ENCODE measurements around the gene PELI2. TPM values are rescaled to one million over a fixed set of nuclear protein-coding genes. Genes with fewer than 3 reads are reported as not detected.

Gene PELI2
- total RNA-seq, 2 donors from 2014 or later = 31.6 to 41.8 TPM

DNA sequence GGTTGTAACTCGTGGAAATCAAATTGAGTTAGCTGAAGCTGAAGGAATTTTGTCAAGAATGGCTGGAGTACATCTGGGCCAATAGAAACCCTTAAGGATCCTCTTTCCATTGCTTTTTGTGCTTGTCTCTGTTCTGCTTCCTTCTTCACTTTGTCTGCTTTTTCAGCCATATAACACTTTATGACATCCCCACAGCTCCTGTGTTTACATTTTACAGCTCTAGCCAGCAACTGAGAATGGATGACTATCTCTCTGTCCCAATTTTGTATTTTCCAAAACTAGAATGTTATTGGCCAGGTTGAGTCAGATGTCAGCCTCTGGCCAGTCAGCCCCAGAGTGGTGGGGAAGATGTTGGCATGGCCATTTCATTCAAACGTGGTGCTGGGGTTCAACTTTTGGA is 57.6 kb downstream of the PELI2 start:
- Histone ChIP-seq H3K27ac (peak overlapping the region; percentile 5 to 77 (median 58)), H3K36me3 (replicated peaks in 1 of 2; ENCODE audit: insufficient read depth in 1 of 2, low read depth in 2 of 2) (no peaks in the 10 kb centered on the region), H3K27me3 (no peaks in the 10 kb centered on the region), H3K9me3 (no peaks in the 10 kb centered on the region), H3K4me3 (no peak overlapping the region), H3K4me1 (peaks cover 93% of the 10 kb centered on the region)
- no peak for TF ChIP-seq POLR2A (IDR thresholded peaks at IDR 0.05)
- TF ChIP-seq, protein P1, sequence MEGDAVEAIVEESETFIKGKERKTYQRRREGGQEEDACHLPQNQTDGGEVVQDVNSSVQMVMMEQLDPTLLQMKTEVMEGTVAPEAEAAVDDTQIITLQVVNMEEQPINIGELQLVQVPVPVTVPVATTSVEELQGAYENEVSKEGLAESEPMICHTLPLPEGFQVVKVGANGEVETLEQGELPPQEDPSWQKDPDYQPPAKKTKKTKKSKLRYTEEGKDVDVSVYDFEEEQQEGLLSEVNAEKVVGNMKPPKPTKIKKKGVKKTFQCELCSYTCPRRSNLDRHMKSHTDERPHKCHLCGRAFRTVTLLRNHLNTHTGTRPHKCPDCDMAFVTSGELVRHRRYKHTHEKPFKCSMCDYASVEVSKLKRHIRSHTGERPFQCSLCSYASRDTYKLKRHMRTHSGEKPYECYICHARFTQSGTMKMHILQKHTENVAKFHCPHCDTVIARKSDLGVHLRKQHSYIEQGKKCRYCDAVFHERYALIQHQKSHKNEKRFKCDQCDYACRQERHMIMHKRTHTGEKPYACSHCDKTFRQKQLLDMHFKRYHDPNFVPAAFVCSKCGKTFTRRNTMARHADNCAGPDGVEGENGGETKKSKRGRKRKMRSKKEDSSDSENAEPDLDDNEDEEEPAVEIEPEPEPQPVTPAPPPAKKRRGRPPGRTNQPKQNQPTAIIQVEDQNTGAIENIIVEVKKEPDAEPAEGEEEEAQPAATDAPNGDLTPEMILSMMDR (IDR thresholded peaks at IDR 0.05) = no peak
- WGBS, 2 donors = 46 to 59% methylated on average over 2 of the region's 2 CpGs
- DNase-seq = no peak
- no peak for ATAC-seq
- intact Hi-C loops (cut with DNase I) = no loop called here

DNA sequence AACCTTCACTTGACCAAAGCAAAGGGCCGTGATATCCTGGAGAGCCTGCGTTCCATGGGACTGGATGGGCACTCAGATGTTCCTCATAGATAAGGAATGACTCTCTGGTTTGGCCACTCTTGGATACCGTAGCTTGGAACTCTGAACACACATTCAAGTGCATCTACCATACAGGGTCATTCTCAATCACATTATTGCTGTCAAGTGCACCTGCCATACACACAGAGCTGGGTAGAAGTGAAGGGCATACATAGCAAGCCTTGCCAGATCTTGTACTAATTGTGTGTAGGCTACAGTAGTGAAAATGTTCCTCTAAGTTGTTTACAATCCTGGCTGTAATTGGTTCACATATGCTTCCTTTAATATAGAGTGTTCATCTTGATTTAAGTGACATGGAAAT is 58.3 kb downstream of the PELI2 start:
- intact Hi-C loops (cut with DNase I) = no loop called here
- DNase-seq = peak in 3 of 4 donors; percentile 47 to 73 (median 73)
- H3K36me3 ChIP-seq (replicated peaks in 1 of 2; ENCODE audit: insufficient read depth in 1 of 2, low read depth in 2 of 2) = no peaks in the 10 kb centered on the region
- no peak overlapping the region for H3K4me3 ChIP-seq
- H3K27me3 ChIP-seq = no peaks in the 10 kb centered on the region
- 29 to 42% methylated on average over 2 to 3 of the region's 3 CpGs for WGBS, 2 donors
- peak overlapping the region; percentile 5 to 77 (median 58) for H3K27ac ChIP-seq
- TF ChIP-seq, protein P1 (IDR thresholded peaks at IDR 0.05) = no peak
- no peak for TF ChIP-seq POLR2A (IDR thresholded peaks at IDR 0.05)
- H3K9me3 ChIP-seq = no peaks in the 10 kb centered on the region
- ATAC-seq = peak; percentile 78
- H3K4me1 ChIP-seq = peaks cover 93% of the 10 kb centered on the region

DNA sequence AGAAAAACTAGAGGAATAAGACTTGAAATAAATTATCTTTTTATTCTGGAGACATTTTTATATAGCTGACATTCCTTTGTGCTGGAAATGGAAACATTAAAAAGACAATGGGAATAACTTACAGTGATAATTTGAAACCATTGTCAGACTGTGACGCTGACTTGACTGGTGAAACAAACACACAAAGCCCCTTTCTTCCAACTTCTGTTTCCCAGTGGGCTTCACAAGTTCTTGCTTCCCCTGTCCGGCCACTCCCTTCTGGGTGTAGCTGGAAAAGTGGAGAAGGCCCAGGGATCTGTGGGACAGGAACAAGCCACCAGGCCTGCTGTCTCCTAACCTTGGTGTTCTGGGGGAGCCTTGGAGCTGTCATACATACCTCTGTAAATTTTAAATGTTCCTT is 58.8 kb downstream of the PELI2 start:
- no peak for TF ChIP-seq POLR2A (IDR thresholded peaks at IDR 0.05)
- TF ChIP-seq, protein P1 (IDR thresholded peaks at IDR 0.05) = no peak
- ATAC-seq = no peak
- Histone ChIP-seq H3K9me3 (no peaks in the 10 kb centered on the region), H3K4me3 (no peak overlapping the region), H3K36me3 (replicated peaks in 1 of 2; ENCODE audit: insufficient read depth in 1 of 2, low read depth in 2 of 2) (no peaks in the 10 kb centered on the region), H3K27ac (peak overlapping the region; percentile 5 to 77 (median 58)), H3K27me3 (no peaks in the 10 kb centered on the region), H3K4me1 (peaks cover 92% of the 10 kb centered on the region)
- peak in 1 of 4 donors; percentile 36 for DNase-seq
- WGBS, 2 donors = 41 to 52% methylated on average over 2 of the region's 2 CpGs
- intact Hi-C loops (cut with DNase I) = no loop called here

DNA sequence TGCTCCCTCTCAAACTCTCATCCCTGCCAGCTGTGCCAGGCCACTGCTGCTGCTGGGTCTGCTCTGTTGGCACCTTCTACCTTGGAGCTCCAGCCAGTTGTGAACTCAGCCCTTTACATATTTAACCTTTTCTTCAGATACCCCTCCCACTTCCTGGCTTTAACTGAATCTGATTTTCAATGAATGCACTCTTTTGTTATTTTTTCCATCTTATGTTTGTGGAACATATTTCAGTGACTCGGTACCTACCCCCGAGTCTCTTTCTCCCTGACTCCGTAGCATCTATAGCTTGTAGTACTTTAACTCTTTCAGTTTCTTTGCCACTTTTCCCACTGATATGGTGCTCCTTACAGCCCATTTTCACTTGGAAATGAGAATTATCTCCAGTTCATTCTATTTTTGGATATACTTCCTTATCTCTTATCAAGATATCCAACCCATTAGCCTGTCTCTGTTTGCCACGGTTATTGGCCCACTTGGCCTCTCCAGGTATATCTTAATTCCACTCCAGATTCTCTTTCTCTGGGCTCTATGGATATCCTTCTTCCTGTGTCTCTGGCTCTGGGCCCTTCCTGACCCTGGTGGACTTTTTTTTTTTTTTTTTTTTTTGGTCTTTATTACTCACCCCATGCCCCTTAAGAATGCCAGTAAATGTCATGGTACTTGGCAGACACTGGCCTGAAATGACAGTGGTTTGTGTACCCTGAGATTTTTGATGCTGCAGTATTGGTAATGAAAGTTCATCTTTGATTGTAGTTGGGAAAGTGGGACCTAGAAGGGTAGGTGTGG is 62.7 kb downstream of the PELI2 start:
- DNase-seq = no peak
- 30 to 33% methylated on average over 4 of the region's 4 CpGs for WGBS, 2 donors
- Histone ChIP-seq H3K36me3 (replicated peaks in 1 of 2; ENCODE audit: insufficient read depth in 1 of 2, low read depth in 2 of 2) (no peaks in the 10 kb centered on the region), H3K4me3 (no peak overlapping the region), H3K27me3 (no peaks in the 10 kb centered on the region), H3K9me3 (no peaks in the 10 kb centered on the region), H3K4me1 (peaks cover 76% of the 10 kb centered on the region), H3K27ac (peak overlapping the region; percentile 55 to 87 (median 72))
- intact Hi-C loops (cut with DNase I) = no loop called here
- no peak for ATAC-seq
- TF ChIP-seq POLR2A (IDR thresholded peaks at IDR 0.05) = no peak
- TF ChIP-seq, protein P1 (IDR thresholded peaks at IDR 0.05) = no peak

DNA sequence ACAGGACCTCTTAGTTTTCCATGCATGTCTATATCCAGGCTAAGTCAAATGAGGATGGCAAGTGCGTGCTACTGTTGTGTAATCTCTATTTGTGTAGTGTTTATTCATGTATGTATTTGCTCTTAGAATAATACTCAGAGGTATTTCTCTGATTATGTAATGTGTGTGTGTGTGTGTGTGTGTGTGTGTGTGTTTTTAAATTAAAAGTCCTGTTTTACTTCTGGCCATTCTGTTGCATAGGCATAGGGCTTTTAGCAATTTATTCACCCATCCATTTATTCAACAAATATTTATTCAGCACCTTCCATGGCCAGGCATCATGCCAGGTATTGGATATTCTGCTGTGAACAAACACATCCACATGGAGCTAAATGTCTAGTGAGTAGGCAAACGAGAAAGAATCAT is 63.5 kb downstream of the PELI2 start:
- TF ChIP-seq, protein P1 (IDR thresholded peaks at IDR 0.05) = no peak
- TF ChIP-seq POLR2A (IDR thresholded peaks at IDR 0.05) = peak in 2 of 3 donors; percentile 5 to 19
- Histone ChIP-seq H3K36me3 (replicated peaks in 1 of 2; ENCODE audit: insufficient read depth in 1 of 2, low read depth in 2 of 2) (no peaks in the 10 kb centered on the region), H3K27ac (peak overlapping the region; percentile 59 to 87 (median 72)), H3K27me3 (no peaks in the 10 kb centered on the region), H3K4me3 (no peak overlapping the region), H3K9me3 (no peaks in the 10 kb centered on the region), H3K4me1 (peaks cover 74% of the 10 kb centered on the region)
- ATAC-seq (peak; percentile 90), DNase-seq (peak; percentile 90 to 94 (median 92))
- 14 to 22% methylated on average over 2 of the region's 2 CpGs for WGBS, 2 donors
- intact Hi-C loops (cut with DNase I) = no loop called here
